Keratinocyte (primary cell): Measurements from ENCODE around the gene ARHGAP1. TPM values are rescaled to one million over a fixed set of nuclear protein-coding genes. Genes with fewer than 3 reads are reported as not detected.
"Not testable (repeated sequence)": the region's sequence is repeated elsewhere in the genome, so short reads cannot be mapped to it uniquely, and the experiment has no call there.

Source experiments
- DNase-seq: peaks from one replicate; pipeline ENCODE4 v3.0.0-alpha.2; 2011; ENCODE audit warnings: low read depth, missing footprints, low spot score
- FAIRE-seq: peaks from 2 replicates; lab custom pipeline; 2011; peaks lifted over from hg19 to GRCh38; lab: Jason Lieb, UNC
- H2AFZ ChIP-seq: 2 replicates; pipeline ENCODE4 v1.6.0; 2012; ENCODE audit warnings: low read length, control low read depth, inconsistent platforms; ENCODE audit not compliant: control insufficient read depth
- H3K27ac ChIP-seq: 2 replicates; pipeline ENCODE4 v1.5.1; 2011; ENCODE audit warnings: low read length; ENCODE audit not compliant: control insufficient read depth, insufficient read depth
- H3K27me3 ChIP-seq: 3 replicates; pipeline ENCODE4 v1.6.0; 2011; ENCODE audit warnings: low read length; ENCODE audit not compliant: control insufficient read depth, insufficient read depth; ENCODE audit errors: extremely low read depth
- H3K36me3 ChIP-seq, 2 experiments: 2 replicates in 1 of 2; 3 replicates in 1 of 2; pipeline ENCODE4 v1.5.1; 2011; ENCODE audit warnings: low read length in 2 of 2, mild to moderate bottlenecking in 1 of 2; ENCODE audit not compliant: control insufficient read depth in 2 of 2, insufficient read depth in 2 of 2; ENCODE audit errors: extremely low read depth in 1 of 2
- H3K4me1 ChIP-seq: 3 replicates; pipeline ENCODE4 v1.5.1; 2011; ENCODE audit warnings: low read length; ENCODE audit not compliant: control insufficient read depth, insufficient read depth; ENCODE audit errors: extremely low read depth
- H3K4me2 ChIP-seq: 3 replicates; pipeline ENCODE4 v1.6.0; 2011; ENCODE audit warnings: low read depth, low read length; ENCODE audit not compliant: control insufficient read depth, insufficient read depth; ENCODE audit errors: extremely low read depth
- H3K4me3 ChIP-seq, 3 experiments: fragments of 200-600 bp in 1 of 3; sonication (generic) in 1 of 3; 2 replicates in 2 of 3; 3 replicates in 1 of 3; pipeline ENCODE4 v1.5.1; 2011 to 2016; ENCODE audit warnings: low read length in 3 of 3, mild to moderate bottlenecking in 3 of 3, control low read depth in 2 of 3, inconsistent platforms in 1 of 3, low read depth in 1 of 3, mixed read lengths in 1 of 3, mixed run types in 1 of 3, moderate library complexity in 1 of 3; ENCODE audit not compliant: control insufficient read depth in 2 of 3, insufficient read depth in 2 of 3; ENCODE audit errors: extremely low read depth in 1 of 3
- H3K79me2 ChIP-seq: 2 replicates; pipeline ENCODE4 v1.6.0; 2012; ENCODE audit warnings: low read length; ENCODE audit not compliant: control insufficient read depth, insufficient read depth
- H3K9ac ChIP-seq: 3 replicates; pipeline ENCODE4 v1.6.0; 2011; ENCODE audit warnings: low read length; ENCODE audit not compliant: control insufficient read depth, insufficient read depth; ENCODE audit errors: extremely low read depth
- H3K9me1 ChIP-seq: 3 replicates; pipeline ENCODE4 v1.6.0; 2011; ENCODE audit warnings: low read length; ENCODE audit not compliant: control insufficient read depth, insufficient read depth; ENCODE audit errors: extremely low read depth
- H3K9me3 ChIP-seq: 2 replicates; pipeline ENCODE4 v1.5.1; 2012; ENCODE audit warnings: low read depth, low read length; ENCODE audit not compliant: control insufficient read depth
- H4K20me1 ChIP-seq: 3 replicates; pipeline ENCODE4 v1.6.0; 2011; ENCODE audit warnings: low read length; ENCODE audit not compliant: control insufficient read depth, insufficient read depth; ENCODE audit errors: extremely low read depth
- EZH2 ChIP-seq: IDR thresholded peaks from one replicate; pipeline ENCODE4 v1.6.1; 2012; ENCODE audit warnings: inconsistent platforms, mild to moderate bottlenecking, low read length, moderate library complexity
- dilution Hi-C: fragments of 300-500 bp; cut with MboI; formaldehyde crosslinking; loops from one replicate; pipeline ENCODE4 v1.7.0; 2020; ENCODE audit warnings: low sequenced_read_pairs; ENCODE audit not compliant: extremely low pct_ligation_motif_present
- polyA plus RNA-seq, 5 experiments: library from polyadenylated mRNA; depleted of rRNA in 3 of 5; stranded (reverse) in 3 of 5; stranded (forward) in 1 of 5; unstranded in 1 of 5; fragments of >200 nt; gene quantifications; 1 replicate in 1 of 5; 2 replicates in 3 of 5; 3 replicates in 1 of 5; pipeline versions ENCODE4 v1.2.1 to v1.2.3, GENCODE V29; 2011 to 2012; ENCODE audit warnings: missing spikeins in 2 of 5, low read depth in 1 of 5, low replicate concordance in 1 of 5
- TF ChIP-seq, protein P1 (sequence below), 3 experiments: IDR thresholded peaks in 1 of 3; conservative IDR thresholded peaks in 1 of 3; optimal IDR thresholded peaks in 1 of 3; 2 replicates in 2 of 3; 3 replicates in 1 of 3; pipeline versions ENCODE3 to v1.5.1; 2011; ENCODE audit warnings: low read length in 3 of 3, mild to moderate bottlenecking in 3 of 3, moderate library complexity in 2 of 3, control low read depth in 1 of 3, inconsistent platforms in 1 of 3; ENCODE audit not compliant: insufficient read depth in 2 of 3; ENCODE audit errors: extremely low read depth in 1 of 3

The ARHGAP1 gene
- polyA plus RNA-seq, 1 donor (not counting 4 experiments of a cell fraction or from before 2014, with no cell fraction given), result 19.5 TPM

DNA sequence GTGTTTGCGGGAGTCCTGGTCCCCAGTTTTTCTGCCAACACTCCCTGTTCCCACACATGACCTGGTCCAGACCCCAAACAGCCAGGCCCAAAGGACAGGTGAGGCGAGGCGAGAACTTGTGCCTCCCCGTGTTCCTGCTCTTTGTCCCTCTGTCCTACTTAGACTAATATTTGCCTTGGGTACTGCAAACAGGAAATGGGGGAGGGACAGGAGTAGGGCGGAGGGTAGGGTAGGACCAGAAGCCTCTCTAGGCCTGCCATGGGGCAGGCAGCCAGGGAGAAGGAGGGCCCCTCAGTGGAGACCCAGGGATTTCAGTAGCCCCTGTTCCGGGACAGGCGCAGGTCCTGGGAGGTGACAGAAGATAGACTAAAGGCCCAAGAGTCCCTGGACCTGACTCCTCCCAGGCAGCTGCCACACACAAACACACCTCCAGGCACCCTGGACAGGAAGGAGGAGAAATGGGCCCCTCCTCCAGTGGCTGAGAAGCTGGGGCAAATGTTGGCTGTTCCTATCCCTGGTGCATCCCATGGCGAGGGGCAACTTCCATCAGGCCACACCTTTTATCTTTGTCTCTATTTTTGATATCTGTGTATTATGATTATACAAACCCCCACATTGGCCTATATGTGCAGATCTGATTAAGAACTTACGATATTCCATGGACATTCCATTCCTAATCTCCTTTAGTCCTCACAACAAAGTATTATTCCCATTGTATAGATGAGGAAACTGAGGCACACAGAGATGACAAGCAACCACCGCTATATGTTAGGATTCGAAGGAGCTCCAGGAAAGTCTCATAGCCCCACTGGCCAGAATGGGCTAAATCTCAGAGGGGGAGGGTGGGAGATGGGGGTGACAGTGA, 18.0 kb upstream of the ARHGAP1 start:
- FAIRE-seq (no peak), DNase-seq (no peak)
- Histone ChIP-seq H3K4me2 (no peak overlapping the region), H4K20me1 (no peaks in the 10 kb centered on the region), H3K36me3 (no peaks in the 10 kb centered on the region), H3K9me3 (no peaks in the 10 kb centered on the region), H3K9me1 (no peaks in the 10 kb centered on the region), H3K27me3 (no peaks in the 10 kb centered on the region), H3K9ac (no peak overlapping the region), H3K79me2 (no peaks in the 10 kb centered on the region), H3K4me1 (peaks cover 10% of the 10 kb centered on the region), H3K27ac (no peak overlapping the region), H2AFZ (peak overlapping the region; percentile 86), H3K4me3 (no peak overlapping the region)
- TF ChIP-seq EZH2, result no peak
- TF ChIP-seq, protein P1, sequence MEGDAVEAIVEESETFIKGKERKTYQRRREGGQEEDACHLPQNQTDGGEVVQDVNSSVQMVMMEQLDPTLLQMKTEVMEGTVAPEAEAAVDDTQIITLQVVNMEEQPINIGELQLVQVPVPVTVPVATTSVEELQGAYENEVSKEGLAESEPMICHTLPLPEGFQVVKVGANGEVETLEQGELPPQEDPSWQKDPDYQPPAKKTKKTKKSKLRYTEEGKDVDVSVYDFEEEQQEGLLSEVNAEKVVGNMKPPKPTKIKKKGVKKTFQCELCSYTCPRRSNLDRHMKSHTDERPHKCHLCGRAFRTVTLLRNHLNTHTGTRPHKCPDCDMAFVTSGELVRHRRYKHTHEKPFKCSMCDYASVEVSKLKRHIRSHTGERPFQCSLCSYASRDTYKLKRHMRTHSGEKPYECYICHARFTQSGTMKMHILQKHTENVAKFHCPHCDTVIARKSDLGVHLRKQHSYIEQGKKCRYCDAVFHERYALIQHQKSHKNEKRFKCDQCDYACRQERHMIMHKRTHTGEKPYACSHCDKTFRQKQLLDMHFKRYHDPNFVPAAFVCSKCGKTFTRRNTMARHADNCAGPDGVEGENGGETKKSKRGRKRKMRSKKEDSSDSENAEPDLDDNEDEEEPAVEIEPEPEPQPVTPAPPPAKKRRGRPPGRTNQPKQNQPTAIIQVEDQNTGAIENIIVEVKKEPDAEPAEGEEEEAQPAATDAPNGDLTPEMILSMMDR (optimal IDR thresholded peaks at IDR 0.05 in 1 of 3, IDR thresholded peaks at IDR 0.05 in 1 of 3, conservative IDR thresholded peaks at IDR 0.05 in 1 of 3; ENCODE audit: extremely low read depth in 1 of 3, insufficient read depth in 2 of 3, low read length in 3 of 3), result no peak
- dilution Hi-C loops, result no loop called here

DNA sequence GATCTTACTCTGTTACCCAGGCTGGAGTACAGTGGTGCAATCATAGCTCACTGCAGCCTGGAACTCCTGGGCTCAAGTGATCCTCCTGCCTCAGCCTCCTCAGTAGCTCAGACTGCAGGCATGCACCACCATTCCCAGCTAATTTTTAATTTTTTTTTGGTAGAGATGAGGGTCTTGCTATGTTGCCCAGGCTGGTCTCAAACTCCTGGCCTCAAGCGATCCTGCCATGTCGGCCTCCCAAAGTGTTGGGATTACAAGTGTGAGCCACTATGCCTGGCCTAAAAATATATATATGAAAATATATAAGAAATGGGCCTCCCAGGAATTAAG, 17.4 kb upstream of the ARHGAP1 start:
- H3K4me2 ChIP-seq, DNase-seq, H3K9me1 ChIP-seq, H3K9ac ChIP-seq, H3K27ac ChIP-seq, H3K4me1 ChIP-seq, H4K20me1 ChIP-seq, H3K36me3 ChIP-seq, H3K79me2 ChIP-seq, H3K27me3 ChIP-seq, FAIRE-seq, H3K4me3 ChIP-seq, dilution Hi-C loops, H3K9me3 ChIP-seq: not testable (repeated sequence)
- H2AFZ ChIP-seq, result peak overlapping the region; percentile 86
